GM12878 (cell line): Measurements from ENCODE around the gene GAB1. TPM values are rescaled to one million over a fixed set of nuclear protein-coding genes. Genes with fewer than 3 reads are reported as not detected.

Experiments
- ATAC-seq: fragments of 200-7000 bp; cut with Tn5 transposase; 3 replicates; pipeline ENCODE4 v1.9.1; 2020; ENCODE audit warnings: mild to moderate bottlenecking, moderate library complexity
- BruUV-seq: library from RNA; stranded (reverse); fragments of 400-500 nt; replicated peaks from 2 replicates; lab custom pipeline; 2021; lab: Mats Ljungman, UMichigan
- CTCF ChIA-PET: fragments of 300-600 bp; sonication (Branson Sonifier 250); formaldehyde crosslinking; extraction: SDS; loops from one replicate; lab custom pipeline; 2021; ENCODE audit warnings: inconsistent platforms; lab: Yijun Ruan, JAX
- POLR2A ChIA-PET: fragments of 350-600 bp; formaldehyde crosslinking; extraction: SDS; loops from one replicate; lab custom pipeline; 2021; ENCODE audit warnings: inconsistent platforms; lab: Charles Lee
- RAD21 ChIA-PET: fragments of 300-600 bp; sonication (Branson Sonifier 250); formaldehyde crosslinking; loops from one replicate; lab custom pipeline; 2023; ENCODE audit warnings: antibody characterized with exemption; ENCODE audit not compliant: unreplicated experiment; lab: Charles Lee
- SMC1A ChIA-PET: fragments of 300-600 bp; sonication (Branson Sonifier 250); formaldehyde crosslinking; loops from one replicate; lab custom pipeline; 2023; ENCODE audit not compliant: unreplicated experiment, uncharacterized antibody; lab: Charles Lee
- DNase-seq: peaks from one replicate; pipeline ENCODE4 v3.0.0-alpha.2; 2011; ENCODE audit warnings: low read depth, low spot score
- FAIRE-seq: peaks from 3 replicates; lab custom pipeline; 2011; peaks lifted over from hg19 to GRCh38; lab: Jason Lieb, UNC
- H2AFZ ChIP-seq: 2 replicates; pipeline ENCODE4 v1.6.0; 2011; ENCODE audit warnings: low read depth, low read length, control low read depth; ENCODE audit not compliant: control insufficient read depth
- H3K27ac ChIP-seq: 2 replicates; pipeline ENCODE4 v1.5.1; 2011; ENCODE audit warnings: control low read depth; ENCODE audit not compliant: control insufficient read depth, insufficient read depth
- H3K27me3 ChIP-seq, 2 experiments: replicated peaks in 1 of 2; 2 replicates each; pipeline versions ENCODE4 v1.6.0 to v1.6.1; 2011; ENCODE audit warnings: low read length in 1 of 2; ENCODE audit not compliant: control insufficient read depth in 2 of 2, insufficient read depth in 2 of 2
- H3K36me3 ChIP-seq, 2 experiments: 2 replicates each; pipeline ENCODE4 v1.5.1; 2011; ENCODE audit warnings: low read length in 1 of 2; ENCODE audit not compliant: control insufficient read depth in 2 of 2, insufficient read depth in 2 of 2
- H3K4me1 ChIP-seq: 2 replicates; pipeline ENCODE4 v1.6.1; 2011; ENCODE audit warnings: mild to moderate bottlenecking, low read length, moderate library complexity, mixed read lengths; ENCODE audit not compliant: control insufficient read depth, insufficient read depth
- H3K4me2 ChIP-seq: 2 replicates; pipeline ENCODE4 v1.6.0; 2011; ENCODE audit warnings: control low read depth; ENCODE audit not compliant: control insufficient read depth, insufficient read depth
- H3K4me3 ChIP-seq: fragments of 200-600 bp; sonication (generic); 2 replicates; pipeline ENCODE4 v1.5.1; 2016
- H3K79me2 ChIP-seq: 2 replicates; pipeline ENCODE4 v1.6.0; 2011; ENCODE audit warnings: low read length; ENCODE audit not compliant: control insufficient read depth, insufficient read depth
- H3K9ac ChIP-seq: 2 replicates; pipeline ENCODE4 v1.8.0; 2011; ENCODE audit warnings: low read length, control low read depth, mixed read lengths; ENCODE audit not compliant: control insufficient read depth, insufficient read depth
- H3K9me3 ChIP-seq: replicated peaks from 3 replicates; pipeline ENCODE4 v1.5.1; 2011; ENCODE audit warnings: mild to moderate bottlenecking, low read length; ENCODE audit not compliant: control insufficient read depth, insufficient read depth
- H4K20me1 ChIP-seq: 2 replicates; pipeline ENCODE4 v1.6.0; 2011; ENCODE audit not compliant: control insufficient read depth, insufficient read depth
- CEBPB ChIP-seq, 2 experiments: fragments of 150-350 bp in 1 of 2; IDR thresholded peaks; 2 replicates each; pipeline ENCODE4 v1.6.1; 2012 to 2014; ENCODE audit warnings: low read depth in 2 of 2, low read length in 2 of 2, borderline replicate concordance in 1 of 2, inconsistent platforms in 1 of 2
- MLLT1 ChIP-seq: fragments of 450-650 bp; IDR thresholded peaks from 2 replicates; pipeline ENCODE4 v1.6.1; 2016; ENCODE audit warnings: mild to moderate bottlenecking
- NRF1 ChIP-seq: conservative IDR thresholded peaks from 2 replicates; pipeline ENCODE4 v1.6.1; 2011; ENCODE audit warnings: mild to moderate bottlenecking, low read depth, low read length, improper control_type of control experiment
- RUNX3 ChIP-seq: IDR thresholded peaks from 2 replicates; pipeline ENCODE4 v1.6.1; 2012; ENCODE audit warnings: low read length, inconsistent platforms
- SMAD1 ChIP-seq: fragments of 450-650 bp; IDR thresholded peaks from 2 replicates; pipeline ENCODE4 v1.6.1; 2018; ENCODE audit warnings: mild to moderate bottlenecking, low read depth; ENCODE audit not compliant: partially characterized antibody
- SUZ12 ChIP-seq: fragments of 200-600 bp; sonication (generic); IDR thresholded peaks from one replicate; pipeline ENCODE4 v1.6.1; 2018; ENCODE audit warnings: antibody characterized with exemption, mild to moderate bottlenecking; ENCODE audit not compliant: unreplicated experiment
- ZNF687 ChIP-seq: fragments of 450-650 bp; IDR thresholded peaks from 2 replicates; pipeline ENCODE4 v1.6.1; 2017; ENCODE audit warnings: mild to moderate bottlenecking, moderate library complexity
- WGBS: methylation state at CpG from one replicate; pipeline ENCODE4 v1.1.6; 2016; ENCODE audit warnings: low lambda C conversion rate; ENCODE audit not compliant: insufficient replicate concordance, insufficient coverage; ENCODE audit errors: missing lambda C conversion rate; 5-methylcytosine and 5-hydroxymethylcytosine counted together
- in situ Hi-C: fragments of 300-500 bp; cut with MboI; formaldehyde crosslinking; loops from 9 replicates; pipeline ENCODE4 v1.14.3; 2018; ENCODE audit warnings: mixed read lengths
- intact Hi-C: fragments of 100-400 bp; cut with micrococcal nuclease; formaldehyde crosslinking; loops from one replicate; pipeline ENCODE4 v1.14.2; 2022; ENCODE audit not compliant: unreplicated experiment
- polyA plus RNA-seq, 11 experiments: library from polyadenylated mRNA; depleted of rRNA in 4 of 11; unstranded in 6 of 11; stranded (reverse) in 5 of 11; fragments of >200 nt; fragmentation: Nextera tagmentation in 4 of 11; fragmentation: Illumina TruSeq in 1 of 11; extraction: Ambion mirVana in 4 of 11; extraction: Trizol in 1 of 11; gene quantifications; 1 replicate in 1 of 11; 2 replicates in 10 of 11; pipeline versions ENCODE4 v1.2.1 to v1.2.3, GENCODE V29; 2011 to 2016; ENCODE audit warnings: inconsistent platforms in 2 of 11, missing spikeins in 2 of 11, low read depth in 1 of 11
- total RNA-seq, 4 experiments: library from RNA; depleted of rRNA in 3 of 4; stranded (reverse); fragments of >200 nt in 3 of 4; fragmentation: Illumina TruSeq in 1 of 4; extraction: Trizol in 1 of 4; gene quantifications; 2 replicates each; pipeline versions ENCODE4 v1.2.1 to v1.2.3, GENCODE V29; 2013 to 2021

The GAB1 gene
- total and polyA plus RNA-seq, 10 of the 15 experiments (the other 5 are each of a cell fraction or from before 2014, with no cell fraction given) = 0.37 to 5.3 (median 3.2) TPM

- TF ChIP-seq NRF1 = no peak
- TF ChIP-seq CEBPB (IDR thresholded peaks at IDR 0.05; ENCODE audit: borderline replicate concordance in 1 of 2, low read depth in 2 of 2, low read length in 2 of 2) = no peak
Observed at GRCh38 chr4:143380629-143381028, 44.0 kb downstream of the GAB1 start (continued).

- Histone ChIP-seq H3K4me3 (no peak overlapping the region), H3K27me3 (no peaks in the 10 kb centered on the region), H3K4me1 (peaks cover 33% of the 10 kb centered on the region)
- BruUV-seq = no TSS peak
- CTCF ChIA-PET = interaction anchor here (0.9 to 5.3 kb wide), 4 partner anchors 16 to 188 kb away, joined by 3 to 48 read pairs (median 18); no protein-coding TSS in a partner anchor
- TF ChIP-seq RUNX3 (peak; percentile 32), SMAD1 (no peak), SUZ12 (no peak), ZNF687 (peak; percentile 75), MLLT1 (peak; percentile 55; the same call in 1 of the 2 replicates)
- TF ChIP-seq, all 136 proteins: peak for 3
- Histone ChIP-seq H3K79me2 (no peaks in the 10 kb centered on the region), H3K27ac (no peak overlapping the region), H3K9me3 (no peaks in the 10 kb centered on the region; the same call in 2 of the 3 replicates), H4K20me1 (no peaks in the 10 kb centered on the region), H3K4me2 (no peak overlapping the region), H3K9ac (no peak overlapping the region), H2AFZ (no peak overlapping the region), H3K36me3 (no peaks in the 10 kb centered on the region)
- WGBS = 57% methylated on average over 8 of the region's 8 CpGs
- in situ Hi-C loops (no loop called here), intact Hi-C loops (no loop called here)
- ATAC-seq = peak; percentile 67
- DNase-seq = no peak
- ChIA-PET RAD21 (interaction anchor here (1.6 to 2.9 kb wide), 3 partner anchors 9 to 36 kb away, joined by 3 to 16 read pairs (median 12); no protein-coding TSS in a partner anchor), POLR2A (interaction anchor here (2.2 kb wide), 1 partner anchor 14 kb away, joined by 5 read pairs; no protein-coding TSS in a partner anchor), SMC1A (interaction anchor here (0.8 to 12.5 kb wide), 7 partner anchors 9 to 44 kb away, joined by 3 to 204 read pairs (median 4); no protein-coding TSS in a partner anchor)
- no peak for FAIRE-seq
Observed at GRCh38 chr4:143381189-143382118, 44.8 kb downstream of the GAB1 start.
